UCSD-AML1 (cell line): ENCODE measurements around the gene SNX9.
"Not testable (repeated sequence)": the region's sequence is repeated elsewhere in the genome, so short reads cannot be mapped to it uniquely, and the experiment has no call there.

Experiments
- DNase-seq: peaks from one replicate; lab custom pipeline; 2025; ENCODE audit not compliant: unreplicated experiment; lab: John Stamatoyannopoulos, UW

SNX9 gene

GRCh38 chr6:157909282-157909664 is 86.2 kb downstream of the SNX9 start:
- DNase-seq: no peak

GRCh38 chr6:157911278-157911677 is 88.2 kb downstream of the SNX9 start:
- DNase-seq: no peak

GRCh38 chr6:157911786-157912185 is 88.7 kb downstream of the SNX9 start:
- DNase-seq: no peak

- no peak for DNase-seq
These were observed 89.3 kb downstream of the SNX9 start for GRCh38 chr6:157912326-157912725.

- DNase-seq: no peak
These were observed 98.8 kb downstream of the SNX9 start for GRCh38 chr6:157921685-157922367.

- no peak for DNase-seq
These were observed 102.7 kb downstream of the SNX9 start for GRCh38 chr6:157925771-157926170.

GRCh38 chr6:157927011-157927410 is 104.0 kb downstream of the SNX9 start:
- no peak for DNase-seq

- peak; percentile 78 for DNase-seq
These were observed 105.4 kb downstream of the SNX9 start for GRCh38 chr6:157928428-157928827.

GRCh38 chr6:157929076-157929475 is 106.0 kb downstream of the SNX9 start:
- DNase-seq: peak; percentile 52

- DNase-seq: no peak
These were observed 106.8 kb downstream of the SNX9 start for GRCh38 chr6:157929765-157930319.

- DNase-seq: no peak
These were observed 112.7 kb downstream of the SNX9 start for GRCh38 chr6:157935786-157936185.

GRCh38 chr6:157937318-157937717 is 114.3 kb downstream of the SNX9 start:
- no peak for DNase-seq

GRCh38 chr6:157937916-157938315 is 114.9 kb downstream of the SNX9 start:
- no peak for DNase-seq

GRCh38 chr6:157940375-157941036 is 117.5 kb downstream of the SNX9 start:
- DNase-seq: not testable (repeated sequence)

- DNase-seq: no peak
These were observed 118.2 kb downstream of the SNX9 start for GRCh38 chr6:157941101-157941863.

GRCh38 chr6:157942351-157942750 is 119.3 kb downstream of the SNX9 start:
- no peak for DNase-seq

GRCh38 chr6:157943249-157943963 is 120.4 kb downstream of the SNX9 start:
- no peak for DNase-seq

- DNase-seq: no peak
These were observed 120.9 kb downstream of the SNX9 start for GRCh38 chr6:157943964-157944283.

- no peak for DNase-seq
These were observed 122.2 kb downstream of the SNX9 start for GRCh38 chr6:157944983-157945931.

- no peak for DNase-seq
These were observed 123.1 kb downstream of the SNX9 start for GRCh38 chr6:157946053-157946617.
